HFF-Myc (cell line): ENCODE results near the gene ADRM1.

Experiments
- DNase-seq: peaks from one replicate; pipeline ENCODE4 v3.0.0-alpha.2; 2011; ENCODE audit warnings: low read depth; ENCODE audit errors: extremely low read depth
- H3K4me3 ChIP-seq: replicated peaks from 2 replicates; pipeline ENCODE4 v1.5.1; 2011; ENCODE audit warnings: low read depth, mild to moderate bottlenecking, control low read depth, low read length
- TF ChIP-seq, protein P1 (sequence below): IDR thresholded peaks from 2 replicates; pipeline ENCODE4 v1.5.1; 2012; ENCODE audit warnings: mild to moderate bottlenecking, low read depth, low read length, control low read depth; ENCODE audit errors: missing control alignments

ADRM1 gene

DNA sequence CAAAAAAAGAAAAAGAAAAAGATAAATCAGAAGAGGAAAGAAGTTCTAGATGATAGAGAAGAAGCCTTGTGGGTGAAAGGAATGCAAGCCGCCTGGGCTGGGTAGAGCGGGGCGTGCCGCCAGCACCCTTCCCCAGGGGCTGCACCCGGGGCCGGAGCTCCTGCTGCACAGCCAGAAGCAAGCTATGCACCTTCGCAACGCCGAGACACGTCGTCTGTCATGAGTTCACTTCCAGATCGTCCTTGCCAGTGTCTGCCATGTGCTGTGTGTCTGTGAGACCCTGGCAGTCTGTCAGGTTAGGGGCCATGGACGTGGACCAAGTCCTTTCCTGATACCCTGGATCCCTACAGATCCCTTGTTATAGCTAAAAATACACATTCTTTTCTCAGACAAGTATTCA, 25.5 kb upstream of the ADRM1 start:
- DNase-seq, result no peak
- no peak overlapping the region for H3K4me3 ChIP-seq
- TF ChIP-seq, protein P1, sequence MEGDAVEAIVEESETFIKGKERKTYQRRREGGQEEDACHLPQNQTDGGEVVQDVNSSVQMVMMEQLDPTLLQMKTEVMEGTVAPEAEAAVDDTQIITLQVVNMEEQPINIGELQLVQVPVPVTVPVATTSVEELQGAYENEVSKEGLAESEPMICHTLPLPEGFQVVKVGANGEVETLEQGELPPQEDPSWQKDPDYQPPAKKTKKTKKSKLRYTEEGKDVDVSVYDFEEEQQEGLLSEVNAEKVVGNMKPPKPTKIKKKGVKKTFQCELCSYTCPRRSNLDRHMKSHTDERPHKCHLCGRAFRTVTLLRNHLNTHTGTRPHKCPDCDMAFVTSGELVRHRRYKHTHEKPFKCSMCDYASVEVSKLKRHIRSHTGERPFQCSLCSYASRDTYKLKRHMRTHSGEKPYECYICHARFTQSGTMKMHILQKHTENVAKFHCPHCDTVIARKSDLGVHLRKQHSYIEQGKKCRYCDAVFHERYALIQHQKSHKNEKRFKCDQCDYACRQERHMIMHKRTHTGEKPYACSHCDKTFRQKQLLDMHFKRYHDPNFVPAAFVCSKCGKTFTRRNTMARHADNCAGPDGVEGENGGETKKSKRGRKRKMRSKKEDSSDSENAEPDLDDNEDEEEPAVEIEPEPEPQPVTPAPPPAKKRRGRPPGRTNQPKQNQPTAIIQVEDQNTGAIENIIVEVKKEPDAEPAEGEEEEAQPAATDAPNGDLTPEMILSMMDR, result no peak

DNA sequence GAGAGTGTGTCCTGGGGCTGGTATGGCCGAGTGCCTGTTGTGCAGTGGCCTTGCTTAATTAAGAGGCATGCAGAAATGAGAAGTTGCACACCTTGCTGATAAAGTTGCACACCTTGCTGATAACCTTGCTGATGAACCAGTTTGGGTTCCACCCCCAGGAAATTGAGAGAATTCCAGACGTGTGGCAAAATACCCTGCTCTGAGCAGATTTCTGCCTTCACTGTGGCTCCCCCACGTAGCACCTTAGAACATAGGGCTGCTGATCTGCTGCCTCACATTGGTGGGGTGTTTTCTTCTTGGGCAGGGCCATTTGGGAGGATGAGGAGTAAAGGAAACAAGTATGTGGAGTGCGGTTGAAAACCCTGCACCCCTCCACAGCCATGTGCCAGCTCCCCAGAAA, 22.5 kb upstream of the ADRM1 start:
- no peak overlapping the region for H3K4me3 ChIP-seq
- no peak for DNase-seq
- TF ChIP-seq, protein P1, result no peak

DNA sequence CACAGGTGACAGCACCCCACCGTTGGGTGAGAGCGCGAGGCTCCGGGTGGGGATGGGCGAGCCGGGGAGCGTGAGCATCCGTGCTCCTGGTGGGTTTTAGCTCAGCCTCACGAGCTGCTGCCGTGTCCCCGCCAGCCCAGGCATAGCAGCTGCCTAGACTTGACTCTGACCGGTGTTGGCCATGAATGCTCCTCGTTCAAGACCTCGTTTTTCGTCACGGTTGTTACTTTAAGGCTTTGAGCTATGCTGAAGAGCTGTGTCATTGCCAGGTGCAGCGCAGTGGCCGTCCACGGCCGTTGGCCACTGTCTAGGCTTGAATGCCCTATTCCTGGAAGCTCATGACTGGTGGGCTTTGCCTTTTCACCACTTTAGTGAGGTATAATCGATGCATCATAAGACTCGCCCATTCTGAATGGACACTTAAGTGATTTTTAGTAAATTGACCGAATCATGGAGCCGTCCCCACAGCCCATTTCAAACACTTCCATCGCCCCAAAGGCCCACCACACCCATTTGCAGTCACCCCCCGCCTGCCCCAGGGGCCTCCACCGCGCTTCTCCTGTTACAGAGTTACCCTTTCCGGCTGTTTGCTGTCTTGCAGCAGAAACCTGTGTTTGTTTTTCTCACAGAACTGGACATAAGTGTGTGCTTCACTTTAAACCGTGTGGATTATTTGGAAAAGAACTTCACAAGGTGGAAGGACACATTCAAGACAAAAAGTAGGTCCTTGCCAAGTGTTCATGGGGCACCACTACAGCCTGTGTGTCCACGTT, 21.4 kb upstream of the ADRM1 start:
- DNase-seq, result no peak
- TF ChIP-seq, protein P1, result no peak
- no peak overlapping the region for H3K4me3 ChIP-seq

DNA sequence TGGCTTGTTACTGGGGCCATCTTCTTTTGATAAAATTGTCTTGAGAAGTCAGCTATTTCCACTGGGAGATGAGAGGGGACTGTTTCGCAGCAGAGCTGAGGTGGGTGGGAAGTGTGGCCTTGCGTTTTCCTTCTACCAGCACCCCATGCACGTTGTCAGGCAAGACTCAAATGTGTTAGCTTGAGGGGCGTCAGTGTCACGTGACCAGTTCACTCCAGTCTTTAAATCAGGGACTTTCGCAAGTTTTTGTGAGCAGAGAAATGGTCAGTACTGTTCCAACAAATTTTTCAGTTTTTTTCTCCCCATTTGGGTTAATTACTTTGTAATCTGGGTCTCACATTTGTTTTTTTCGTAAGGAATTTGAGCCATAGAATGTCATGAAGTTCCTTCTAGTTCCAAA, 20.7 kb upstream of the ADRM1 start:
- TF ChIP-seq, protein P1, result no peak
- no peak for DNase-seq

DNA sequence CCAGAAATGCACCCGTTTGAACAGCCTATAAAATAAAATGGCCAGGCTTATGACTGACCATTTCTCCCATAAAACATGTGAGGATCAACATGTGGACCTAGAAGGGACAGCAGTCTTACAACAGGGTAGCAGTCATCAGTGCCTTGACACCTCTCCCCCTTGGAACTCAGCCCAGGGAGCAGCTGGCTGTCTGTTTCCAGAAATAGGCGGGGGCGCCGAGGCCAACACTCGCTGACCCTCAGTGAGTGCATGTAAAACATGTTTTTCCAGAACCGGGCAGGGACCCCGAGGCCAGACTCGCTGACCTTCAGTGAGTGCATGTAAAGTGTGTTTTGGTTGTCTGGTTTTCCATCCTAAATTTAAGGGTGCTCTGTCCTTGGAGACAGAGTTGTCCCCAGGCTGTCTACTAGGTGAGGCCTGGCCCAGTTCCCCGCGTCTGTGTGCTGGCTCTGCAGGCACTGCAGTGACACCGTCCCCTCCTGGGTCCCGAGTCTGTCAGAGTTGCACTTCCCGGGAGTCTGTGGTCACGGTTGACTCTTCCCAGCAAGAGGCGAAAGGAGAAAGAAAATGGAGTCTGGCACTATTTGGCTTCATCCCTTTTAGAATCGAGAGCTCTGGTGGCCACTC, 19.8 kb upstream of the ADRM1 start:
- no peak overlapping the region for H3K4me3 ChIP-seq
- TF ChIP-seq, protein P1, result no peak
- DNase-seq, result no peak

More for the DNA sequence above, 20.7 kb upstream of the ADRM1 start:
- no peak overlapping the region for H3K4me3 ChIP-seq

DNA sequence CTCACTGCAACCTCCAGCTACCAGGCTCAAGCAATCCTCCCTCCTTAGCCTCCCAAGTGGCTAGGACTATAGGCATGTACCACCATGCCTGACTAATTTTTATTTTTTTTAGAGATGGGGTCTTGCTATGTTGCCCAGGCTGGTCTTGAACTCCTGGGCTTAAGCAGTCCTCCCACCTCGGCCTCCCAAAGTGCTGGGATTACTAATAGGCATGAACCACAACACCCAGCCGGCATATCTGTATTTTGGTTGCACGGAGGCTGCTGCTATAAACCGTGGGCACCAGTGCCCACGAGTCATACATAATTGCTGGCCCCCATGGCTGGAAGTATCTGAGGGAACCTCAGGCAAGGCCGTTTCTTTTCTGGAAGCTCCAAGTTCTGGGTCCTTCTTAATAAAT, 18.3 kb upstream of the ADRM1 start:
- DNase-seq, result no peak
- H3K4me3 ChIP-seq, result no peak overlapping the region
- TF ChIP-seq, protein P1, result no peak
